Measurements from ENCODE around the gene RFX3. TPM values are rescaled to one million over a fixed set of nuclear protein-coding genes. Genes with fewer than 3 reads are reported as not detected.

The RFX3 gene
- total RNA-seq, 1 experiment from 2014 or later, result 0.60 TPM

GRCh38 chr9:3513265-3513818 lies 12.5 kb downstream of the RFX3 start:
- no peak for DNase-seq (ENCODE audit: low spot score)

- no peak for DNase-seq (ENCODE audit: low spot score)
Observed at GRCh38 chr9:3511551-3511950, 14.2 kb downstream of the RFX3 start.

GRCh38 chr9:3510796-3511195 lies 15.0 kb downstream of the RFX3 start:
- DNase-seq (ENCODE audit: low spot score), result no peak

GRCh38 chr9:3509926-3510325 lies 15.9 kb downstream of the RFX3 start:
- DNase-seq (ENCODE audit: low spot score), result no peak

GRCh38 chr9:3508521-3509291 lies 17.1 kb downstream of the RFX3 start:
- DNase-seq (ENCODE audit: low spot score), result peak; percentile 4

- DNase-seq (ENCODE audit: low spot score), result no peak
Observed at GRCh38 chr9:3508078-3508431, 17.7 kb downstream of the RFX3 start.

GRCh38 chr9:3507395-3508077 lies 18.3 kb downstream of the RFX3 start:
- no peak for DNase-seq (ENCODE audit: low spot score)

- DNase-seq (ENCODE audit: low spot score), result no peak
Observed at GRCh38 chr9:3506164-3506563, 19.6 kb downstream of the RFX3 start.

- DNase-seq (ENCODE audit: low spot score), result no peak
Observed at GRCh38 chr9:3502560-3503398, 23.0 kb downstream of the RFX3 start.

GRCh38 chr9:3500044-3500443 lies 25.8 kb downstream of the RFX3 start:
- DNase-seq (ENCODE audit: low spot score), result no peak

GRCh38 chr9:3498691-3499090 lies 27.1 kb downstream of the RFX3 start:
- DNase-seq (ENCODE audit: low spot score), result no peak

GRCh38 chr9:3497857-3498256 lies 27.9 kb downstream of the RFX3 start:
- no peak for DNase-seq (ENCODE audit: low spot score)

GRCh38 chr9:3497401-3497800 lies 28.4 kb downstream of the RFX3 start:
- no peak for DNase-seq (ENCODE audit: low spot score)

GRCh38 chr9:3495855-3496254 lies 29.9 kb downstream of the RFX3 start:
- no peak for DNase-seq (ENCODE audit: low spot score)

GRCh38 chr9:3492214-3492613 lies 33.6 kb downstream of the RFX3 start:
- DNase-seq (ENCODE audit: low spot score), result no peak

GRCh38 chr9:3491450-3491849 lies 34.4 kb downstream of the RFX3 start:
- DNase-seq (ENCODE audit: low spot score), result no peak

- no peak for DNase-seq (ENCODE audit: low spot score)
Observed at GRCh38 chr9:3490957-3491356, 34.8 kb downstream of the RFX3 start.

GRCh38 chr9:3482578-3482977 lies 43.2 kb downstream of the RFX3 start:
- DNase-seq (ENCODE audit: low spot score), result no peak

- DNase-seq (ENCODE audit: low spot score), result no peak
Observed at GRCh38 chr9:3480353-3480655, 45.5 kb downstream of the RFX3 start.

- DNase-seq (ENCODE audit: low spot score), result no peak
Observed at GRCh38 chr9:3479514-3480352, 46.1 kb downstream of the RFX3 start.

- DNase-seq (ENCODE audit: low spot score), result no peak
Observed at GRCh38 chr9:3478549-3478953, 47.2 kb downstream of the RFX3 start.
